H9 (cell line): ENCODE results near the gene DNAJC10. TPM values are rescaled to one million over a fixed set of nuclear protein-coding genes. Genes with fewer than 3 reads are reported as not detected.

Experiments
- DNase-seq: peaks from one replicate; pipeline ENCODE4 v3.0.0-alpha.2; 2017
- H2AFZ ChIP-seq: one replicate; pipeline ENCODE4 v1.6.1; 2013; ENCODE audit warnings: mild to moderate bottlenecking, low read length, control low read depth, moderate library complexity
- H2AK5ac ChIP-seq: 2 replicates; pipeline ENCODE4 v1.6.1; 2013; ENCODE audit warnings: low read length, control low read depth, mixed read lengths; ENCODE audit not compliant: insufficient read length
- H2BK120ac ChIP-seq: one replicate; pipeline ENCODE4 v1.6.1; 2013; ENCODE audit warnings: low read depth, mild to moderate bottlenecking, low read length, control low read depth, inconsistent platforms; ENCODE audit not compliant: poor library complexity, severe bottlenecking
- H2BK12ac ChIP-seq: 2 replicates; pipeline ENCODE4 v1.6.1; 2013; ENCODE audit warnings: low read length, control low read depth, mixed read lengths, low read depth; ENCODE audit not compliant: insufficient read length
- H2BK15ac ChIP-seq: 2 replicates; pipeline ENCODE4 v1.6.1; 2013; ENCODE audit warnings: low read depth, low read length, control low read depth
- H2BK20ac ChIP-seq: one replicate; pipeline ENCODE4 v1.6.1; 2013; ENCODE audit warnings: low read depth, mild to moderate bottlenecking, low read length, control low read depth, inconsistent platforms; ENCODE audit not compliant: poor library complexity, severe bottlenecking
- H2BK5ac ChIP-seq: 2 replicates; pipeline ENCODE4 v1.6.1; 2013; ENCODE audit warnings: low read length, control low read depth, mixed read lengths; ENCODE audit not compliant: insufficient read length
- H3K14ac ChIP-seq: 2 replicates; pipeline ENCODE4 v1.6.1; 2013; ENCODE audit warnings: low read length, control low read depth; ENCODE audit not compliant: insufficient read depth
- H3K18ac ChIP-seq: 2 replicates; pipeline ENCODE4 v1.6.1; 2013; ENCODE audit warnings: low read depth, mild to moderate bottlenecking, mixed read lengths, low read length, control low read depth; ENCODE audit not compliant: insufficient read length
- H3K23ac ChIP-seq: 2 replicates; pipeline ENCODE4 v1.6.1; 2013; ENCODE audit warnings: low read length, control low read depth, mixed read lengths, low read depth; ENCODE audit not compliant: insufficient read length
- H3K23me2 ChIP-seq: 2 replicates; pipeline ENCODE4 v1.6.1; 2013; ENCODE audit warnings: low read depth, mild to moderate bottlenecking, mixed read lengths, low read length, control low read depth; ENCODE audit not compliant: insufficient read length, poor library complexity, severe bottlenecking
- H3K27ac ChIP-seq: 2 replicates; pipeline ENCODE4 v1.5.1; 2013; ENCODE audit warnings: low read length, control low read depth, mixed read lengths, low read depth; ENCODE audit not compliant: insufficient read length
- H3K27me3 ChIP-seq: 2 replicates; pipeline ENCODE4 v1.6.1; 2013; ENCODE audit warnings: low read length, control low read depth, inconsistent platforms; ENCODE audit not compliant: insufficient read depth
- H3K4ac ChIP-seq: 2 replicates; pipeline ENCODE4 v1.6.1; 2013; ENCODE audit warnings: low read depth, mild to moderate bottlenecking, control low read depth, inconsistent platforms, low read length, moderate library complexity
- H3K4me1 ChIP-seq: 2 replicates; pipeline ENCODE4 v1.6.1; 2013; ENCODE audit warnings: low read length, control low read depth, inconsistent platforms; ENCODE audit not compliant: insufficient read depth
- H3K4me2 ChIP-seq: 2 replicates; pipeline ENCODE4 v1.6.1; 2013; ENCODE audit warnings: low read length, control low read depth, mixed read lengths; ENCODE audit not compliant: insufficient read length, insufficient read depth
- H3K56ac ChIP-seq: 2 replicates; pipeline ENCODE4 v1.6.1; 2013; ENCODE audit warnings: low read depth, mild to moderate bottlenecking, mixed read lengths, low read length, control low read depth; ENCODE audit not compliant: insufficient read length
- H3K79me1 ChIP-seq: 2 replicates; pipeline ENCODE4 v1.6.1; 2013; ENCODE audit warnings: low read depth, mild to moderate bottlenecking, moderate library complexity, low read length, control low read depth, inconsistent platforms; ENCODE audit not compliant: insufficient read depth, poor library complexity, severe bottlenecking
- H3K79me2 ChIP-seq: 2 replicates; pipeline ENCODE4 v1.6.1; 2013; ENCODE audit warnings: low read length, control low read depth, inconsistent platforms; ENCODE audit not compliant: insufficient read depth
- H3K9ac ChIP-seq: 2 replicates; pipeline ENCODE4 v1.6.1; 2013; ENCODE audit warnings: low read length, control low read depth, mixed read lengths; ENCODE audit not compliant: insufficient read length; ENCODE audit errors: extremely low read depth
- H3K9me3 ChIP-seq: one replicate; pipeline ENCODE4 v1.6.1; 2013; ENCODE audit warnings: low read depth, low read length, inconsistent platforms; ENCODE audit not compliant: control insufficient read depth
- H3T11ph ChIP-seq: one replicate; pipeline ENCODE4 v1.6.1; 2013; ENCODE audit warnings: mild to moderate bottlenecking, low read length, control low read depth, inconsistent platforms
- H4K20me1 ChIP-seq: one replicate; pipeline ENCODE4 v1.6.1; 2013; ENCODE audit not compliant: control insufficient read depth, insufficient read length, insufficient read depth
- H4K5ac ChIP-seq: 2 replicates; pipeline ENCODE4 v1.6.1; 2013; ENCODE audit warnings: low read depth, mild to moderate bottlenecking, mixed read lengths, low read length, control low read depth; ENCODE audit not compliant: insufficient read length
- H4K8ac ChIP-seq: replicated peaks from 2 replicates; pipeline ENCODE4 v1.6.1; 2013; ENCODE audit warnings: low read length, control low read depth, mixed read lengths, low read depth; ENCODE audit not compliant: insufficient read length
- H4K91ac ChIP-seq: 2 replicates; pipeline ENCODE4 v1.6.1; 2013; ENCODE audit warnings: low read depth, mild to moderate bottlenecking, moderate library complexity, mixed read lengths, low read length, control low read depth; ENCODE audit not compliant: insufficient read length
- H3K27ac Mint-ChIP-seq, 3 experiments: 2 replicates in 2 of 3; 3 replicates in 1 of 3; pipeline ENCODE4 v1.8.0; 2020 to 2021; ENCODE audit warnings: mixed read lengths in 3 of 3, mild to moderate bottlenecking in 1 of 3, moderate library complexity in 1 of 3
- H3K27me3 Mint-ChIP-seq: 2 replicates; pipeline ENCODE4 v1.8.0; 2021; ENCODE audit warnings: low read depth, mild to moderate bottlenecking, moderate library complexity, mixed read lengths
- H3K36me3 Mint-ChIP-seq, 3 experiments: 2 replicates in 2 of 3; 3 replicates in 1 of 3; pipeline ENCODE4 v1.8.0; 2020 to 2021; ENCODE audit warnings: low read depth in 3 of 3, mixed read lengths in 3 of 3; ENCODE audit not compliant: insufficient read depth in 1 of 3
- H3K4me1 Mint-ChIP-seq, 2 experiments: 2 replicates each; pipeline ENCODE4 v1.8.0; 2020; ENCODE audit warnings: mixed read lengths in 2 of 2
- H3K4me3 Mint-ChIP-seq, 2 experiments: 2 replicates in 1 of 2; 3 replicates in 1 of 2; pipeline ENCODE4 v1.8.0; 2020 to 2021; ENCODE audit warnings: mild to moderate bottlenecking in 2 of 2, mixed read lengths in 2 of 2, moderate library complexity in 1 of 2
- H3K9me3 Mint-ChIP-seq, 2 experiments: 2 replicates in 1 of 2; 3 replicates in 1 of 2; pipeline ENCODE4 v1.8.0; 2020; ENCODE audit warnings: mild to moderate bottlenecking in 2 of 2, mixed read lengths in 2 of 2, moderate library complexity in 1 of 2
- WGBS: extraction: QIAGEN DNeasy Blood & Tissue Kit; methylation state at CpG from one replicate; pipeline ENCODE4 v1.1.7; 2013; ENCODE audit warnings: missing lambda C conversion rate, low lambda C conversion rate, mixed read lengths; ENCODE audit not compliant: insufficient read length; ENCODE audit errors: extremely low coverage; 5-methylcytosine and 5-hydroxymethylcytosine counted together
- total RNA-seq: library from RNA; stranded (reverse); gene quantifications from 2 replicates; pipeline ENCODE4 v1.2.1, GENCODE V29; 2021
- TF ChIP-seq, protein P1 (sequence below): fragments of 200-600 bp; sonication (generic); conservative IDR thresholded peaks from 3 replicates; pipeline ENCODE4 v1.8.0; 2021; ENCODE audit warnings: antibody characterized with exemption, mild to moderate bottlenecking

The DNAJC10 gene
- total RNA-seq, 1 experiment from 2014 or later, result 129 TPM

GRCh38 chr2:182717416-182717815, 1.4 kb downstream of the DNAJC10 start:
- Histone ChIP-seq H3K4me1 (no peaks in the 10 kb centered on the region), H4K20me1 (no peaks in the 10 kb centered on the region), H4K91ac (no peak overlapping the region), H3K23me2 (peaks cover 5% of the 10 kb centered on the region), H3K9me3 (no peaks in the 10 kb centered on the region), H3K27me3 (no peaks in the 10 kb centered on the region), H3K18ac (no peak overlapping the region), H2BK120ac (no peak overlapping the region), H3K79me1 (no peaks in the 10 kb centered on the region), H2BK5ac (no peak overlapping the region), H3K23ac (no peak overlapping the region), H3K79me2 (no peaks in the 10 kb centered on the region), H3K4me2 (peak overlapping the region; percentile 21), H2BK15ac (no peak overlapping the region), H2AK5ac (no peak overlapping the region), H3K9ac (peak overlapping the region; percentile 23), H3K4ac (no peak overlapping the region), H3K56ac (no peak overlapping the region), H3T11ph (no peak overlapping the region), H4K8ac (no peak overlapping the region), H4K5ac (no peak overlapping the region), H3K27ac (no peak overlapping the region), H3K14ac (no peak overlapping the region), H2BK20ac (no peak overlapping the region), H2BK12ac (no peak overlapping the region), H2AFZ (no peak overlapping the region)
- peaks cover 2 to 19% (median 13%) of the 10 kb centered on the region in 3 experiments; a peak in 5 of 7 replicates for H3K36me3 Mint-ChIP-seq
- H3K27me3 Mint-ChIP-seq, result no peaks in the 10 kb centered on the region
- H3K4me3 Mint-ChIP-seq, result no peak overlapping the region
- no CpG with 5 or more reads among the region's 2 CpGs for WGBS
- no peak overlapping the region for H3K27ac Mint-ChIP-seq
- TF ChIP-seq, protein P1, sequence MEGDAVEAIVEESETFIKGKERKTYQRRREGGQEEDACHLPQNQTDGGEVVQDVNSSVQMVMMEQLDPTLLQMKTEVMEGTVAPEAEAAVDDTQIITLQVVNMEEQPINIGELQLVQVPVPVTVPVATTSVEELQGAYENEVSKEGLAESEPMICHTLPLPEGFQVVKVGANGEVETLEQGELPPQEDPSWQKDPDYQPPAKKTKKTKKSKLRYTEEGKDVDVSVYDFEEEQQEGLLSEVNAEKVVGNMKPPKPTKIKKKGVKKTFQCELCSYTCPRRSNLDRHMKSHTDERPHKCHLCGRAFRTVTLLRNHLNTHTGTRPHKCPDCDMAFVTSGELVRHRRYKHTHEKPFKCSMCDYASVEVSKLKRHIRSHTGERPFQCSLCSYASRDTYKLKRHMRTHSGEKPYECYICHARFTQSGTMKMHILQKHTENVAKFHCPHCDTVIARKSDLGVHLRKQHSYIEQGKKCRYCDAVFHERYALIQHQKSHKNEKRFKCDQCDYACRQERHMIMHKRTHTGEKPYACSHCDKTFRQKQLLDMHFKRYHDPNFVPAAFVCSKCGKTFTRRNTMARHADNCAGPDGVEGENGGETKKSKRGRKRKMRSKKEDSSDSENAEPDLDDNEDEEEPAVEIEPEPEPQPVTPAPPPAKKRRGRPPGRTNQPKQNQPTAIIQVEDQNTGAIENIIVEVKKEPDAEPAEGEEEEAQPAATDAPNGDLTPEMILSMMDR, result no peak
- no peaks in the 10 kb centered on the region; a peak in 1 of 4 replicates for H3K4me1 Mint-ChIP-seq
- H3K9me3 Mint-ChIP-seq, result no peaks in the 10 kb centered on the region
- no peak for DNase-seq
